Nephron progenitor cell (in vitro differentiated cells): ENCODE data around the gene NEB.
"Not testable (repeated sequence)": the region's sequence is repeated elsewhere in the genome, so short reads cannot be mapped to it uniquely, and the experiment has no call there.

Experiments
- DNase-seq: peaks from one replicate; pipeline ENCODE4 v3.0.0; 2021
- H3K27ac Mint-ChIP-seq: 2 replicates; pipeline ENCODE4 v1.8.0; 2021; ENCODE audit warnings: mild to moderate bottlenecking, moderate library complexity, mixed read lengths
- H3K27me3 Mint-ChIP-seq: 2 replicates; pipeline ENCODE4 v1.8.0; 2021; ENCODE audit warnings: mild to moderate bottlenecking, low read depth, mixed read lengths; ENCODE audit not compliant: poor library complexity
- H3K36me3 Mint-ChIP-seq: 2 replicates; pipeline ENCODE4 v1.8.0; 2021; ENCODE audit warnings: low read depth, mixed read lengths
- H3K4me1 Mint-ChIP-seq: 2 replicates; pipeline ENCODE4 v1.8.0; 2021; ENCODE audit warnings: mixed read lengths
- H3K4me3 Mint-ChIP-seq: 2 replicates; pipeline ENCODE4 v1.8.0; 2021; ENCODE audit warnings: mild to moderate bottlenecking, moderate library complexity, mixed read lengths
- H3K9me3 Mint-ChIP-seq: 2 replicates; pipeline ENCODE4 v1.8.0; 2021; ENCODE audit warnings: mild to moderate bottlenecking, moderate library complexity, mixed read lengths
- TF ChIP-seq, protein P1 (sequence below): fragments of 200-600 bp; sonication (generic); IDR thresholded peaks from 2 replicates; pipeline ENCODE4 v1.5.0; 2021; ENCODE audit warnings: antibody characterized with exemption

Gene NEB

DNA sequence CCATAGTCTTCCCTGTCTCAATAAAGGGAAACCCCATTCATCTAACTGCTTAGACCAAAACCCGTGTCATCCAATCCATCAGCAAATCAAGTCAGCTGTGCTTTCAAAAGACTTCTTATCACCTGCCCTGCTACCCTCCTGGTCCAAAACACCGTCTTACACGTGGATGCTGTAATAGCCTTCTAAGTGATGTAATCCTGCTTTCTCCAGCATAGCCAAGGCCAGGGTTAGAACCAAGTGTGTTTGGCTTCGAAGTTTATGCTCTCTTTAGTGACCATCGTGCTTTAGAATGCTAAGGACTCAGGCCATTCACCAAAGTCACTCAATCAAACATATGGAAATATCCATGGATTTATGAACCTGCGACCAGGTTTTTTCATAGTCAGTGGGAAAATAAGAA is 25.5 kb downstream of the NEB start:
- H3K4me3 Mint-ChIP-seq = no peak overlapping the region
- DNase-seq = no peak
- H3K27me3 Mint-ChIP-seq = no peaks in the 10 kb centered on the region
- peaks cover 16% of the 10 kb centered on the region for H3K9me3 Mint-ChIP-seq
- no peak overlapping the region for H3K27ac Mint-ChIP-seq
- peaks cover 6% of the 10 kb centered on the region for H3K36me3 Mint-ChIP-seq
- peaks cover 6% of the 10 kb centered on the region for H3K4me1 Mint-ChIP-seq
- TF ChIP-seq, protein P1, sequence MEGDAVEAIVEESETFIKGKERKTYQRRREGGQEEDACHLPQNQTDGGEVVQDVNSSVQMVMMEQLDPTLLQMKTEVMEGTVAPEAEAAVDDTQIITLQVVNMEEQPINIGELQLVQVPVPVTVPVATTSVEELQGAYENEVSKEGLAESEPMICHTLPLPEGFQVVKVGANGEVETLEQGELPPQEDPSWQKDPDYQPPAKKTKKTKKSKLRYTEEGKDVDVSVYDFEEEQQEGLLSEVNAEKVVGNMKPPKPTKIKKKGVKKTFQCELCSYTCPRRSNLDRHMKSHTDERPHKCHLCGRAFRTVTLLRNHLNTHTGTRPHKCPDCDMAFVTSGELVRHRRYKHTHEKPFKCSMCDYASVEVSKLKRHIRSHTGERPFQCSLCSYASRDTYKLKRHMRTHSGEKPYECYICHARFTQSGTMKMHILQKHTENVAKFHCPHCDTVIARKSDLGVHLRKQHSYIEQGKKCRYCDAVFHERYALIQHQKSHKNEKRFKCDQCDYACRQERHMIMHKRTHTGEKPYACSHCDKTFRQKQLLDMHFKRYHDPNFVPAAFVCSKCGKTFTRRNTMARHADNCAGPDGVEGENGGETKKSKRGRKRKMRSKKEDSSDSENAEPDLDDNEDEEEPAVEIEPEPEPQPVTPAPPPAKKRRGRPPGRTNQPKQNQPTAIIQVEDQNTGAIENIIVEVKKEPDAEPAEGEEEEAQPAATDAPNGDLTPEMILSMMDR = no peak

DNA sequence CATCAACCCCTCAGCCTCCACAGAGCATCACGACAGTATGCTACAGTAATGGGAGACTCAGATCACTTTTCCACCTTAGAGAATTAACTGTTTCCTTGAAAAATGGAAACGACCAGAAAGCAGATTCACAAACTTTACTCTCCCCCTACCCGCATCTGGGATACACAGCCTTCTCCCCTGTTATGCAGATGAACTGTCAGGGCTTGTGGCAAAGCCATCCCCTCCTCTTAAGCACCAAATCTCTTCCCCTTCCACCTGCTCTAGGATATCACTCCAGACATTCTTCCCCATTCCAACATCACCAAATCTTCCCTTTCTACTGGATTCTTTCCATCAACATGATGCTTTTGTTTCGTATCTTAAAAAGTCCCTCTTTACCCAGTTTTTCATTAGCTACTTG is 26.4 kb downstream of the NEB start:
- H3K4me3 Mint-ChIP-seq = no peak overlapping the region
- no peak overlapping the region for H3K27ac Mint-ChIP-seq
- no peaks in the 10 kb centered on the region for H3K27me3 Mint-ChIP-seq
- peaks cover 6% of the 10 kb centered on the region for H3K4me1 Mint-ChIP-seq
- peaks cover 6% of the 10 kb centered on the region for H3K36me3 Mint-ChIP-seq
- TF ChIP-seq, protein P1 = no peak
- H3K9me3 Mint-ChIP-seq = peaks cover 16% of the 10 kb centered on the region
- no peak for DNase-seq

DNA sequence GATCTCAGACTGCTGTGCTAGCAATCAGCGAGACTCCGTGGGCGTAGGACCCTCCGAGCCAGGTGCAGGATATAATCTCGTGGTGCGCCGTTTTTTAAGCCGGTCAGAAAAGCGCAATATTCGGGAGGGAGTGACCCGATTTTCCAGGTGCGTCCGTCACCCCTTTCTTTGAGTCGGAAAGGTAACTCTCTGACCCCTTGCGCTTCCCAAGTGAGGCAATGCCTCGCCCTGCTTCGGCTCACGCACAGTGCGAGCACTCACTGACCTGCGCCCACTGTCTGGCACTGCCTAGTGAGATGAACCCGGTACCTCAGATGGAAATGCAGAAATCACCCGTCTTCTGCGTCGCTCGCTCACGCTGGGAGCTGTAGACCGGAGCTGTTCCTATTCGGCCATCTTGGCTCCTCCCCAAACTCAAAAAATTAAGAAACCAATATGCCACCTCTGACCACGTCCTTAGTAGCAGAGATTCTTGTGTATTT is 29.8 kb downstream of the NEB start:
- DNase-seq, H3K36me3 Mint-ChIP-seq, H3K4me1 Mint-ChIP-seq, H3K27me3 Mint-ChIP-seq: not testable (repeated sequence)
- Mint-ChIP-seq H3K27ac (peak overlapping the region; percentile 14), H3K4me3 (peak overlapping the region; percentile 20), H3K9me3 (peaks cover 20% of the 10 kb centered on the region)

DNA sequence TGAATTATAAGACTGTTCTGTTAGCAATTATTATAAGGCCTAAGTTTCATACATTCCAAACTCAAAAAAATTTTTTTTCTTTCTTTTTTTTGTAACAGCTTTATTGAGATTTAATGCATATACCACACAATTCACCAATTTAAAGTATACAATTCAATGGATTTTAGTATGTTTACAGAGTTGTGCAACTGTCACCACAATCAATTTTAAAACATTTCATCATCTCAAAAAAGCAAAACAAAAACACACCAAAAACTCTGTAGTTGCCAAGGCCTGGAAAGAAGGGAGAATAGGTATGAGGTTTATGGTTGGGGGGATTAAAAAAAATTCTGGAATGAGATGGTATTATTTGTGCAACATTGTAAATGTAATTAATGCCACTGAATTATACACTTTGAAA is 36.1 kb downstream of the NEB start:
- DNase-seq, H3K4me3 Mint-ChIP-seq, H3K27me3 Mint-ChIP-seq, H3K4me1 Mint-ChIP-seq, H3K36me3 Mint-ChIP-seq, H3K27ac Mint-ChIP-seq: not testable (repeated sequence)
- peaks cover 13% of the 10 kb centered on the region for H3K9me3 Mint-ChIP-seq

DNA sequence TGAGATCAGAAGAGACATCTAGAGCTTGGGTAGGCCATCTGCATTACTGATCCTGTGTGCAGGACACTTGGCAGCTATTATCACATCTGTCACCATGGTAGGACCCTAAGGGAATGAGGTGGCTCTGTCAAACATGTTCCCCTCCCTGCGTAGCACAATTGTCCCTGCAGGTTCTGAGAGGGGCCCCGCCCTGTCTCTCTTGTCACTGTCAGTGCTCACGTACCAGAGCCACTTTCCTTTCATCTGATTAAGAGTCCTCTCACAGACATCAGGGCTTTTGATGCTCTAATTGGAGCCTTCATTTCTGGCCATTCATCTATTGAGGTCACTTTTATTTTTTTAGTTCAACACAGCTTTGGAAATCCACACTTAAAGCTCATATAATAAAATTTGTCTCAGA is 38.5 kb downstream of the NEB start:
- TF ChIP-seq, protein P1 = no peak
- Mint-ChIP-seq H3K4me3 (no peak overlapping the region), H3K4me1 (peaks cover 5% of the 10 kb centered on the region), H3K27ac (no peak overlapping the region), H3K36me3 (no peaks in the 10 kb centered on the region), H3K9me3 (peaks cover 9% of the 10 kb centered on the region), H3K27me3 (no peaks in the 10 kb centered on the region)
- no peak for DNase-seq

DNA sequence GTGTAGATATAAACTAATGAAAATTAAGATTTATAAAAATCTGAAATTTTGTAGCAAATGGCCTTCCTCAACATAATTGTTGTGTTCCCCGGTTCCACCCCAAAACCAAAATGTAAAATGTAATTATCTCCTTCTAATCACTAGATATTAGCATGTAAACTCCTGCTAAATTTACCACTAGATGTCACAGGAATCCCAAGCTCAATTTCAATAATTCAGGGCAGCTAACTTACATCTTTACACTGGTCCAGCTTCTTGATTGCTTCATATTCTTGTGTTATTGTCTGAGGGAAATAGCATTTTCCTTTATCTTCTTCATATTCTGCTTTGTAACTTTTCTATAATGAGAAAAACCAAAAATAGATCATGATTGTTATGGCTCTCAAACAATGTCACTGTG is 42.6 kb downstream of the NEB start:
- no peaks in the 10 kb centered on the region for H3K36me3 Mint-ChIP-seq
- no peak for DNase-seq

DNA sequence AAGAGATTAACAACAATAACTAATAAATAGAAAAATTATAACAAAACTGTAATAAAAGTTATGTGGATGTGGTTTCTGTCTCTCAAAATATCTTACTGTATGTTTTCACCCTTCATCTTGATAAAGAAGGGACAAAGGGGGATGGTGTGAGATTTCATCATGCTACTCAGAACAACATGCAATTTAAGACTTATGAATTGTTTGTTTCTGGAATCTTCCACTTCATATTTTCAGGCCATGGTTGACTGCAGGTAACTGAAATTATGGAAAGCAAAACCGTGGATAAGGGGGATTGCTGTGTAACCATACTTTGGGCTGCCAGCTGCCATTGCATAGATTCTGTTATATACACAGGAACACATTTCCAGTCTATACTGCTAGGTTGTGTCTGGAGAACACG is 45.6 kb downstream of the NEB start:
- Mint-ChIP-seq H3K4me3 (no peak overlapping the region), H3K4me1 (peaks cover 19% of the 10 kb centered on the region), H3K27me3 (no peaks in the 10 kb centered on the region), H3K9me3 (no peaks in the 10 kb centered on the region), H3K36me3 (no peaks in the 10 kb centered on the region), H3K27ac (no peak overlapping the region)
- TF ChIP-seq, protein P1 = no peak
- DNase-seq = no peak

More for the DNA sequence above, 42.6 kb downstream of the NEB start:
- Mint-ChIP-seq H3K9me3 (no peaks in the 10 kb centered on the region), H3K27me3 (no peaks in the 10 kb centered on the region), H3K4me3 (no peak overlapping the region), H3K27ac (no peak overlapping the region), H3K4me1 (peaks cover 19% of the 10 kb centered on the region)
- TF ChIP-seq, protein P1 = no peak
